Cardiac fibroblast (primary cell): ENCODE data around the gene TCP11.
"Not testable (repeated sequence)": the region's sequence is repeated elsewhere in the genome, so short reads cannot be mapped to it uniquely, and the experiment has no call there.

Experiments
- DNase-seq, 2 donors: peaks; one replicate each; pipeline versions ENCODE4 v3.0.0 to v3.0.0-alpha.2; 2010; ENCODE audit warnings: low read depth in 2 of 2
- H3K4me3 ChIP-seq, 2 donors: replicated peaks in 1 of 2; 1 replicate in 1 of 2; 2 replicates in 1 of 2; pipeline ENCODE4 v1.5.1; 2011; ENCODE audit warnings: low read depth in 2 of 2, low read length in 2 of 2, mild to moderate bottlenecking in 2 of 2, moderate library complexity in 1 of 2
- CTCF ChIP-seq: IDR thresholded peaks from one replicate; pipeline ENCODE4 v1.5.1; 2011; ENCODE audit warnings: low read depth, mild to moderate bottlenecking, low read length, inconsistent platforms

Gene TCP11

DNA sequence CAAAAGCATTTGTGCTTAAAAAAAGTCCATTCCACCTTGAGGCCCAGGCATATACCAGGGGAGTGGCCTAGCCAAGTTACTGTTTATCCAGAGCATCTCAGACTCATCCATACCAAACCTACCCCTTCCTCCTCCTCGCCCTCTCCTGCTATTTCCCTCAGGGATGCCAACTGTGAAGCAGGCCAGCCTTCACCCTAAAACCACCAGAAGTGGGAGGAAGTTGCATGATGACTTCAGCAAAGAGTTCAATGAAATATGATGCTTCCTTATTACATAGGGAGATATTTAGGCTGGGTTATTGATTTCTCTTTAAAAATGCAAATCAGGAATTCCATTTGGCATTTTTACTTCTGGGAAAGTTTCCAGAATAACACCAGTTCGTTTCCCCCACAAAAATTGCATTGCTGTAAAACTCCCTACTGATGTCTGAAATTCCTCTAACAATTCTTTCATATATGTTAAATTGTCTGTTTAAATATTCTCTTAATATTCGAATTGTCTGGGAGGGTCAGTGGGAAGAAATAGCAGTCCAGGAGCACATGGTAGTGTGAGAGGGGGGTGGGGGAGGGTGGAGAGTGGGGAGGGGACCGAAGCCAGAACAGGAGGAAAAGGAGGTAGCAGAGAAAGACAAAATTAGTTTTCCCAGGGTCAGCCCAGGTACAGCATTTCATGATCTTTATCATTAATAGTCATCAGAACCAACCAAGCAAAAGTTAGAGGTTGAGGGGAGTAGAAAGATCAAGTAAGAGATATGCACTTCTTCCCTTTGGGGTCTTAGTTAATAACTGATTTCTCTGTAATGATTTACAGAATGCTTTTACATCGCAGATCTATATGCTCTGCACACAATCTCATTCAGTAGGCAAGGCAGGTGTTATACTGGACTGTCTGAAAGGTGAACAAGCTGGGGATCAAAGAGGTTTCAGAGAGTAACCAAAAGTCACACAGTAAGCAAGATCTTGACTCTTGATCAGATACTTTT is 1.7 kb upstream of the TCP11 start:
- TF ChIP-seq CTCF, result no peak
- no peak overlapping the region for H3K4me3 ChIP-seq
- no peak for DNase-seq

DNA sequence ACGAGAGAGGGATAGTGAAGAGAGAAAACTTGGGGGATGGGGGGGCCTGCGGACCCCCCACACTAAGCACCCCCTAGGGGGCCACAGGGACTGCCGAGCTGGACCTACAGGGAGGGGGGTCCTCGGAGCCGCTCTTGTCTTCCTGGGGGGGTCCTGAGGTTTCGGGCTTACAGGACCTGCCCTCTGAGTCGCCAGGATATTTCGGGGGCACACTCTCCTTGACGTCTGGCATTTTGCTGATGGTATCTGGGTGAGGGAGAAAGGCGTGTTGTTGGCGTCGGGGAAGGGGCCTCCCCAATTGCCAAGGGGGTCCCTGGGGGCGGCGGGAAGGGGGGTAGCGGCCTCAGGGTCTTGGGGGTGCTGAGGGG is 516 bp downstream of the TCP11 start:
- no peak for DNase-seq
- no peak for TF ChIP-seq CTCF
- no peak overlapping the region for H3K4me3 ChIP-seq

DNA sequence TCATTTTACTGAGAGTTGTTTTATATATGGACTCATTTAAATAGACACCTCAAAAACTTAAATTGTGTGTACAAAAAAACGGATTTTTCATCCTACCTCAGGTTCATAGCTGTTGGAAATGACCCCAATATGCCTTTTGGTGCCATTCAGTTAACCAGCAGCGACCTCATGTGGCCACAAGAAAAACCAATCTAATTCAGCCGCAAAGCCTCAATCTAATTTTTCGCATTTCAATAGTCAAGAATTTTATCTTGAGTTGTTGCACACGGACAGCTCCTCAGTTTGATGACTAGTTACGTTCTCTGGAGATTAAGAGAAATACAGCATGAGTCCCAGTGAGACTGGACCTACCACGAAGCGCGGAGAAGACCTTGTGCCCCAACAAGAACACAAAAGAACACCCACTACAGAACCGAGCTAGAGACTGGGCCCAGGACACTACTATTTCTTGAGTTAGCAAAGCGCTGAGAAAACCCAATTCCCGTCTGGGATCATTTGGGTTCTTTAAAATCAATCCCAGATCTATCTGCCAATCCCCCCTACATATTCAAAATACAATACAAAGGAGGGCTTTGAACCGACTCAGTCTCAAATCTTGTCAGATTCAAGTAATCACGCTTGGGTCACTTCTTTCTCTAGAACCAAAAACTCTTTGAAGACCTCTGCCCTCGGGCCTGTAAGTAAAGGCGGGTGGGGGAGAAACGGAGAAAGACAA is 1.1 kb downstream of the TCP11 start:
- TF ChIP-seq CTCF, result peak; percentile 65
- H3K4me3 ChIP-seq, result no peak overlapping the region
- peak; percentile 88 to 89 for DNase-seq

GRCh38 chr6:35139470-35139869 is 1.7 kb downstream of the TCP11 start:
- no peak for DNase-seq
- no peak overlapping the region for H3K4me3 ChIP-seq
- TF ChIP-seq CTCF, result no peak

DNA sequence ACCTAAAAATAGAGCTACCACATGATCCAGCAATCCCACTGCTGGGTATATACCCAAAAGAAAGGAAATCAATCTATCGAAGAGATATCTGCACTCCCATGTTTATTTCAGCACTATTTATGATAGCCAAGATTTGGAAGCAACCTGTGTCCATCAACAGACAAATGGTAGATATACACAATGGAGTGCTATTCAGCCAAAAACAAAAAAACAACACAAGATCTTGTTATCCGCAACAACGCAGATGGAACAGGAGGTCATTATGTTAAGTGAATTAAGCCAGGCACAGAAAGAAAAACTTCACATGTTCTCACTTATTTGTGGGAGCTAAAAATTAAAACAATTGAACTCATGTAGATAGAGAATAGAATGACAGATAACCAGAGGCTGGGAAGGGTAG is 2.9 kb downstream of the TCP11 start:
- H3K4me3 ChIP-seq, DNase-seq: not testable (repeated sequence)

- no peak overlapping the region for H3K4me3 ChIP-seq
- TF ChIP-seq CTCF, result no peak
- DNase-seq, result no peak
Measured at GRCh38 chr6:35136185-35136584, 5.0 kb downstream of the TCP11 start.

DNA sequence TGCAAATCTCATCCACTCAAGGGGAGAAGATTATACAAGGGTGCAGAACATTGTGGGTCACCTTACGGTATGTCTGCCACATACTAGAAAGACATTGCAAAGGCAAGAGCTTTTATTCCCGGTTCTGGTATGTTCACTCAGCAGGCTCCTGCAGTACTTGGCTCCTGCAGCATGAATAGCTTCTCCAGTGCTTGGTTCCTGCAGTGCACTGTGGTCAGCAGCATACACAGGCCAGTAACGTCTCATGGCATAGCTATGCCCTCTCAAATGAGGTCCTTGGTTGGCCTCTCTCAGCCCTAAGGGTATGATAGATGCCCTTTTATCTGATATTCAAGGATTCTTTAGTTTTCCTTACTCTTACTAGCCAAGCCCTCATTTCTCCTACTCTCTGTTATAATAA is 12.6 kb downstream of the TCP11 start:
- no peak for TF ChIP-seq CTCF
- H3K4me3 ChIP-seq, result no peak overlapping the region
- no peak for DNase-seq
